Liver (tissue), 9 donors: ENCODE data around the gene WSCD2. TPM values are rescaled to one million over a fixed set of nuclear protein-coding genes. Genes with fewer than 3 reads are reported as not detected.

Experiments
- DNase-seq: peaks from one replicate; pipeline ENCODE4 v3.0.0-alpha.2; 2017; ENCODE audit warnings: low spot score
- H3K27ac ChIP-seq, 2 donors: one replicate each; pipeline ENCODE4 v1.7.0; 2013; ENCODE audit warnings: inconsistent platforms in 2 of 2, low read length in 2 of 2, control low read depth in 1 of 2, low read depth in 1 of 2, mild to moderate bottlenecking in 1 of 2
- H3K27me3 ChIP-seq, 4 donors: one replicate each; pipeline versions ENCODE4 v1.6.1 to v1.7.0; 2013; ENCODE audit warnings: low read length in 3 of 4, inconsistent platforms in 1 of 4, mild to moderate bottlenecking in 1 of 4, moderate library complexity in 1 of 4; ENCODE audit not compliant: control insufficient read depth in 4 of 4, insufficient read depth in 4 of 4
- H3K36me3 ChIP-seq, 4 donors: one replicate each; pipeline versions ENCODE4 v1.6.1 to v1.7.0; 2013; ENCODE audit warnings: low read length in 3 of 4, mild to moderate bottlenecking in 3 of 4, low read depth in 1 of 4, moderate library complexity in 1 of 4; ENCODE audit not compliant: control insufficient read depth in 4 of 4, insufficient read depth in 3 of 4
- H3K4me1 ChIP-seq, 4 donors: one replicate each; pipeline versions ENCODE4 v1.6.1 to v1.7.0; 2013; ENCODE audit warnings: low read length in 3 of 4, mild to moderate bottlenecking in 3 of 4, moderate library complexity in 1 of 4; ENCODE audit not compliant: control insufficient read depth in 4 of 4, insufficient read depth in 4 of 4
- H3K4me3 ChIP-seq, 3 donors: one replicate each; pipeline versions ENCODE4 v1.6.1 to v1.7.0; 2013; ENCODE audit warnings: low read length in 3 of 3, control low read depth in 1 of 3, low read depth in 1 of 3, mild to moderate bottlenecking in 1 of 3
- H3K9ac ChIP-seq, 2 donors: one replicate each; pipeline ENCODE4 v1.7.0; 2013; ENCODE audit warnings: low read length in 2 of 2, mild to moderate bottlenecking in 2 of 2, moderate library complexity in 2 of 2, control low read depth in 1 of 2, low read depth in 1 of 2
- H3K9me3 ChIP-seq, 4 donors: one replicate each; pipeline versions ENCODE4 v1.6.1 to v1.7.0; 2013; ENCODE audit warnings: low read length in 3 of 4; ENCODE audit not compliant: control insufficient read depth in 4 of 4
- EGR1 ChIP-seq, 2 donors: IDR thresholded peaks; 2 replicates each; pipeline ENCODE4 v1.6.1; 2016 to 2018; ENCODE audit warnings: antibody characterized with exemption in 2 of 2, low read depth in 2 of 2
- FOXA1 ChIP-seq: IDR thresholded peaks from 2 replicates; pipeline ENCODE4 v1.6.1; 2016; ENCODE audit warnings: antibody characterized with exemption
- FOXA2 ChIP-seq: IDR thresholded peaks from 2 replicates; pipeline ENCODE4 v1.6.1; 2016; ENCODE audit warnings: antibody characterized with exemption
- GABPA ChIP-seq, 2 donors: IDR thresholded peaks in 1 of 2; conservative IDR thresholded peaks in 1 of 2; 2 replicates each; pipeline ENCODE4 v1.6.1; 2016; ENCODE audit warnings: antibody characterized with exemption in 2 of 2, mild to moderate bottlenecking in 1 of 2, moderate library complexity in 1 of 2
- HNF4A ChIP-seq, 2 donors: conservative IDR thresholded peaks; 2 replicates each; pipeline ENCODE4 v1.6.1; 2016; ENCODE audit warnings: antibody characterized with exemption in 2 of 2, mild to moderate bottlenecking in 2 of 2
- HNF4G ChIP-seq: IDR thresholded peaks from 2 replicates; pipeline ENCODE4 v1.6.1; 2016; ENCODE audit warnings: antibody characterized with exemption
- JUND ChIP-seq, 2 donors: IDR thresholded peaks; 2 replicates each; pipeline ENCODE4 v1.6.1; 2016; ENCODE audit warnings: antibody characterized with exemption in 2 of 2
- MAX ChIP-seq: IDR thresholded peaks from 2 replicates; pipeline ENCODE4 v1.6.1; 2016; ENCODE audit warnings: antibody characterized with exemption
- NR2F2 ChIP-seq: IDR thresholded peaks from 2 replicates; pipeline ENCODE4 v1.6.1; 2016; ENCODE audit warnings: antibody characterized with exemption
- RAD21 ChIP-seq, 2 donors: IDR thresholded peaks; 2 replicates each; pipeline ENCODE4 v1.6.1; 2016; ENCODE audit warnings: antibody characterized with exemption in 2 of 2, mild to moderate bottlenecking in 2 of 2
- RXRA ChIP-seq, 2 donors: IDR thresholded peaks; 2 replicates each; pipeline ENCODE4 v1.6.1; 2017 to 2018; ENCODE audit warnings: antibody characterized with exemption in 2 of 2, mild to moderate bottlenecking in 1 of 2
- SP1 ChIP-seq: IDR thresholded peaks from 2 replicates; pipeline ENCODE4 v1.6.1; 2018; ENCODE audit warnings: antibody characterized with exemption, mild to moderate bottlenecking
- TAF1 ChIP-seq: conservative IDR thresholded peaks from 2 replicates; pipeline ENCODE4 v1.6.1; 2016; ENCODE audit warnings: antibody characterized with exemption, mild to moderate bottlenecking
- YY1 ChIP-seq: IDR thresholded peaks from 2 replicates; pipeline ENCODE4 v1.6.1; 2016; ENCODE audit warnings: antibody characterized with exemption, mild to moderate bottlenecking
- WGBS: extraction: QIAGEN DNeasy Blood & Tissue Kit; methylation state at CpG from one replicate; pipeline ENCODE4 v1.1.7; 2013; 5-methylcytosine and 5-hydroxymethylcytosine counted together
- polyA plus RNA-seq, 2 donors: library from polyadenylated mRNA; stranded (reverse) in 1 of 2; unstranded in 1 of 2; fragments of 200-250 nt in 1 of 2; fragments of >200 nt in 1 of 2; fragmentation: Nextera tagmentation in 1 of 2; extraction: Ambion mirVana in 1 of 2; gene quantifications; one replicate each; pipeline versions ENCODE4 v1.2.1 to v1.2.3, GENCODE V29; 2013 to 2015
- total RNA-seq, 2 donors: library from RNA; depleted of rRNA; stranded (reverse); fragments of >200 nt; gene quantifications; one replicate each; pipeline ENCODE4 v1.2.3, GENCODE V29; 2014
- TF ChIP-seq, protein P1 (sequence below): IDR thresholded peaks from 2 replicates; pipeline ENCODE4 v1.6.1; 2016; ENCODE audit warnings: antibody characterized with exemption
- TF ChIP-seq, protein P2 (sequence below): IDR thresholded peaks from 2 replicates; pipeline ENCODE4 v1.6.1; 2016; ENCODE audit warnings: antibody characterized with exemption, mild to moderate bottlenecking
- TF ChIP-seq, protein P3 (sequence below): IDR thresholded peaks from 2 replicates; pipeline ENCODE4 v1.6.1; 2016; ENCODE audit warnings: antibody characterized with exemption
- TF ChIP-seq, protein P4 (sequence below): fragments of 150-350 bp; IDR thresholded peaks from 2 replicates; pipeline ENCODE4 v1.5.1; 2017; ENCODE audit warnings: improper control_type of control experiment, low read depth, low read length; ENCODE audit not compliant: missing input control
- donor health status: healthy.
- donor health status: healthy.
- donor health status: healthy.
- donor health status: healthy.
- donor health status: healthy.

WSCD2 gene
- total and polyA plus RNA-seq, 4 donors, result under 0.01 to 0.09 (median 0.05) TPM; not detected in 1

- Histone ChIP-seq H3K4me3 (no peak overlapping the region), H3K4me1 (no peaks in the 10 kb centered on the region), H3K27me3 (peaks cover 0 to 2% (median 0%) of the 10 kb centered on the region in 4 donors), H3K9me3 (peaks cover 0 to 4% (median 0%) of the 10 kb centered on the region in 4 donors), H3K27ac (no peak overlapping the region), H3K36me3 (no peaks in the 10 kb centered on the region), H3K9ac (no peak overlapping the region)
- TF ChIP-seq EGR1 (IDR thresholded peaks at IDR 0.05; ENCODE audit: low read depth in 2 of 2) (no peak), FOXA1 (no peak), TAF1 (no peak), NR2F2 (no peak), HNF4A (conservative IDR thresholded peaks at IDR 0.05) (no peak), SP1 (no peak), RAD21 (IDR thresholded peaks at IDR 0.05) (no peak)
- TF ChIP-seq, protein P1, sequence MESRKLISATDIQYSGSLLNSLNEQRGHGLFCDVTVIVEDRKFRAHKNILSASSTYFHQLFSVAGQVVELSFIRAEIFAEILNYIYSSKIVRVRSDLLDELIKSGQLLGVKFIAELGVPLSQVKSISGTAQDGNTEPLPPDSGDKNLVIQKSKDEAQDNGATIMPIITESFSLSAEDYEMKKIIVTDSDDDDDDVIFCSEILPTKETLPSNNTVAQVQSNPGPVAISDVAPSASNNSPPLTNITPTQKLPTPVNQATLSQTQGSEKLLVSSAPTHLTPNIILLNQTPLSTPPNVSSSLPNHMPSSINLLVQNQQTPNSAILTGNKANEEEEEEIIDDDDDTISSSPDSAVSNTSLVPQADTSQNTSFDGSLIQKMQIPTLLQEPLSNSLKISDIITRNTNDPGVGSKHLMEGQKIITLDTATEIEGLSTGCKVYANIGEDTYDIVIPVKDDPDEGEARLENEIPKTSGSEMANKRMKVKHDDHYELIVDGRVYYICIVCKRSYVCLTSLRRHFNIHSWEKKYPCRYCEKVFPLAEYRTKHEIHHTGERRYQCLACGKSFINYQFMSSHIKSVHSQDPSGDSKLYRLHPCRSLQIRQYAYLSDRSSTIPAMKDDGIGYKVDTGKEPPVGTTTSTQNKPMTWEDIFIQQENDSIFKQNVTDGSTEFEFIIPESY, result no peak
- TF ChIP-seq, protein P2, sequence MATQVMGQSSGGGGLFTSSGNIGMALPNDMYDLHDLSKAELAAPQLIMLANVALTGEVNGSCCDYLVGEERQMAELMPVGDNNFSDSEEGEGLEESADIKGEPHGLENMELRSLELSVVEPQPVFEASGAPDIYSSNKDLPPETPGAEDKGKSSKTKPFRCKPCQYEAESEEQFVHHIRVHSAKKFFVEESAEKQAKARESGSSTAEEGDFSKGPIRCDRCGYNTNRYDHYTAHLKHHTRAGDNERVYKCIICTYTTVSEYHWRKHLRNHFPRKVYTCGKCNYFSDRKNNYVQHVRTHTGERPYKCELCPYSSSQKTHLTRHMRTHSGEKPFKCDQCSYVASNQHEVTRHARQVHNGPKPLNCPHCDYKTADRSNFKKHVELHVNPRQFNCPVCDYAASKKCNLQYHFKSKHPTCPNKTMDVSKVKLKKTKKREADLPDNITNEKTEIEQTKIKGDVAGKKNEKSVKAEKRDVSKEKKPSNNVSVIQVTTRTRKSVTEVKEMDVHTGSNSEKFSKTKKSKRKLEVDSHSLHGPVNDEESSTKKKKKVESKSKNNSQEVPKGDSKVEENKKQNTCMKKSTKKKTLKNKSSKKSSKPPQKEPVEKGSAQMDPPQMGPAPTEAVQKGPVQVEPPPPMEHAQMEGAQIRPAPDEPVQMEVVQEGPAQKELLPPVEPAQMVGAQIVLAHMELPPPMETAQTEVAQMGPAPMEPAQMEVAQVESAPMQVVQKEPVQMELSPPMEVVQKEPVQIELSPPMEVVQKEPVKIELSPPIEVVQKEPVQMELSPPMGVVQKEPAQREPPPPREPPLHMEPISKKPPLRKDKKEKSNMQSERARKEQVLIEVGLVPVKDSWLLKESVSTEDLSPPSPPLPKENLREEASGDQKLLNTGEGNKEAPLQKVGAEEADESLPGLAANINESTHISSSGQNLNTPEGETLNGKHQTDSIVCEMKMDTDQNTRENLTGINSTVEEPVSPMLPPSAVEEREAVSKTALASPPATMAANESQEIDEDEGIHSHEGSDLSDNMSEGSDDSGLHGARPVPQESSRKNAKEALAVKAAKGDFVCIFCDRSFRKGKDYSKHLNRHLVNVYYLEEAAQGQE, result no peak
- no peak for DNase-seq
- WGBS, result 88% methylated on average over 1 of the region's 1 CpG
Measured at GRCh38 chr12:108135627-108136026, 6.5 kb downstream of the WSCD2 start.

GRCh38 chr12:108136697-108137096, 7.6 kb downstream of the WSCD2 start:
- Histone ChIP-seq H3K27me3 (peaks cover 0 to 2% (median 0%) of the 10 kb centered on the region in 4 donors), H3K4me1 (no peaks in the 10 kb centered on the region), H3K4me3 (no peak overlapping the region), H3K9me3 (peaks cover 0 to 4% (median 0%) of the 10 kb centered on the region in 4 donors), H3K27ac (no peak overlapping the region), H3K36me3 (no peaks in the 10 kb centered on the region), H3K9ac (no peak overlapping the region)
- 49% methylated on average over 6 of the region's 6 CpGs for WGBS
- no peak for TF ChIP-seq FOXA1
- TF ChIP-seq RAD21 (IDR thresholded peaks at IDR 0.05), result no peak
- TF ChIP-seq, protein P2, result no peak
- no peak for TF ChIP-seq FOXA2
- TF ChIP-seq NR2F2, result no peak
- no peak for TF ChIP-seq RXRA (IDR thresholded peaks at IDR 0.05)
- TF ChIP-seq SP1, result no peak
- TF ChIP-seq EGR1 (IDR thresholded peaks at IDR 0.05; ENCODE audit: low read depth in 2 of 2), result no peak
- no peak for TF ChIP-seq YY1
- no peak for TF ChIP-seq MAX
- TF ChIP-seq, protein P3, sequence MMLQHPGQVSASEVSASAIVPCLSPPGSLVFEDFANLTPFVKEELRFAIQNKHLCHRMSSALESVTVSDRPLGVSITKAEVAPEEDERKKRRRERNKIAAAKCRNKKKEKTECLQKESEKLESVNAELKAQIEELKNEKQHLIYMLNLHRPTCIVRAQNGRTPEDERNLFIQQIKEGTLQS, result no peak
- TF ChIP-seq TAF1, result no peak
- TF ChIP-seq GABPA (IDR thresholded peaks at IDR 0.05 in 1 of 2, conservative IDR thresholded peaks at IDR 0.05 in 1 of 2), result no peak
- no peak for TF ChIP-seq HNF4G
- TF ChIP-seq, protein P1, result no peak
- no peak for TF ChIP-seq JUND (IDR thresholded peaks at IDR 0.05)
- TF ChIP-seq, protein P4, sequence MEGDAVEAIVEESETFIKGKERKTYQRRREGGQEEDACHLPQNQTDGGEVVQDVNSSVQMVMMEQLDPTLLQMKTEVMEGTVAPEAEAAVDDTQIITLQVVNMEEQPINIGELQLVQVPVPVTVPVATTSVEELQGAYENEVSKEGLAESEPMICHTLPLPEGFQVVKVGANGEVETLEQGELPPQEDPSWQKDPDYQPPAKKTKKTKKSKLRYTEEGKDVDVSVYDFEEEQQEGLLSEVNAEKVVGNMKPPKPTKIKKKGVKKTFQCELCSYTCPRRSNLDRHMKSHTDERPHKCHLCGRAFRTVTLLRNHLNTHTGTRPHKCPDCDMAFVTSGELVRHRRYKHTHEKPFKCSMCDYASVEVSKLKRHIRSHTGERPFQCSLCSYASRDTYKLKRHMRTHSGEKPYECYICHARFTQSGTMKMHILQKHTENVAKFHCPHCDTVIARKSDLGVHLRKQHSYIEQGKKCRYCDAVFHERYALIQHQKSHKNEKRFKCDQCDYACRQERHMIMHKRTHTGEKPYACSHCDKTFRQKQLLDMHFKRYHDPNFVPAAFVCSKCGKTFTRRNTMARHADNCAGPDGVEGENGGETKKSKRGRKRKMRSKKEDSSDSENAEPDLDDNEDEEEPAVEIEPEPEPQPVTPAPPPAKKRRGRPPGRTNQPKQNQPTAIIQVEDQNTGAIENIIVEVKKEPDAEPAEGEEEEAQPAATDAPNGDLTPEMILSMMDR, result no peak
- no peak for TF ChIP-seq HNF4A (conservative IDR thresholded peaks at IDR 0.05)
- DNase-seq, result no peak
